ENCODE data around the gene MTERF4. TPM values are rescaled to one million over a fixed set of nuclear protein-coding genes. Genes with fewer than 3 reads are reported as not detected.

The MTERF4 gene
- 13.6 and 15.4 TPM in 2 replicates for total RNA-seq (2014; rRNA removed)
- percentile 60 among the genes with signal in this experiment for Bru-seq, nascent RNA
- BruChase-seq, experiment 1, labeled RNA remaining after a 6-hour chase, result percentile 66 among the genes with signal in this experiment
- percentile 70 among the genes with signal in this experiment for BruChase-seq, experiment 2, labeled RNA remaining after a 2-hour chase
- long read RNA-seq, transcript MTERF4-202 (4 exons, 1,637 nt), result major isoform, 14 of 21 reads
- long read RNA-seq, partial matches to known transcripts, result 1 of 21 reads
- long read RNA-seq, other reads (novel, unspliced or antisense), result 6 of 21 reads

DNA sequence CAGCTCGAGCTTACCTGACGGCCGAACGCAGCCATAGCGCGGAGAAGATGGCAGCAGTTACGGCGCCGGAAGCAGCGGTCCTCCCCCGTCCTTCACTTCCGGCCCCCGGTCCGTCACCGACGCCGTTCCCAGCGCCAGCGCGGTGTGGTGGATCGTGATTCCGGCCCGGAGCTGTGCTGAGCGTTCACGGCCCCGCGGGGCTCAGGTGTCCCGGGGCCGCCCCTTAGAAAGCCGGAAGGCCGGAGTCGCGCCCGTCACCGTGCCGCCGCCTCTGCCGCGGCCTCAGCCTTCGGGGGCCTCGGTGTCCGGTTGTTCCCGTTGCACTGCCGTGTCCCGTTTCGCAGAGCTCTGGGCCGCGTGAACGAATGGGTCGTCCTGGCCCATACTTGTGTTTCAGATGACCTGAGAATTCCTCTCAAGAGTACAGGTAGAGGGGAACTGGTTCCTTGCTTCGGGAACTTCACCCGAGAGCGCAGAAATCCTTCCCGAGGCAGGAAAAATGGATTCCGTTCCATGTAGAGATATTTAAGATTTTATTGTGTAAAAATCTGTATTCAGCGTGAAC, at the start of gene MTERF4:
TSS of gene MTERF4 (minus strand) at position 49 of the 565 bp plus-strand sequence. CDS start at position 35, 14 bp downstream.
- Histone ChIP-seq H3K4me3 (ENCODE audit: low read length) (peak within 1 kb of the TSS; percentile 80), H3K9me2 (replicated peaks; ENCODE audit: low read length) (no peaks in the 10 kb centered on the region), H3K36me3 (ENCODE audit: low read depth, low read length) (no peaks in the 10 kb centered on the region), H3K4me1 (ENCODE audit: insufficient read depth, low read length) (no peaks in the 10 kb centered on the region), H3K9ac (ENCODE audit: low read length) (peak within 1 kb of the TSS; percentile 81), H4K20me1 (ENCODE audit: low read length) (no peaks in the 10 kb centered on the region), H3K9me3 (ENCODE audit: low read length) (no peaks in the 10 kb centered on the region), H3F3A (ENCODE audit: low read length, unreplicated experiment) (no peaks in the 10 kb centered on the region), H3K4me2 (ENCODE audit: low read length) (peak within 1 kb of the TSS; percentile 84), H2AFZ (ENCODE audit: low read length) (peak within 1 kb of the TSS; percentile 77), H3K27ac (ENCODE audit: low read length) (peak within 1 kb of the TSS; percentile 25; the same call in 1 of the 2 replicates), H3K79me2 (ENCODE audit: low read length) (peaks cover 13% of the 10 kb centered on the region), H3K27me3 (ENCODE audit: low read length) (no peaks in the 10 kb centered on the region)
- POLR2A ChIA-PET (ENCODE audit: unreplicated experiment), result no interaction called here
- peak; percentile 98 for ATAC-seq
- DNase-seq, result peak; percentile 68
- BruUV-seq (replicated peaks), result TSS peak; percentile 91
- no peak for TF ChIP-seq CTCF (conservative IDR thresholded peaks at IDR 0.05; ENCODE audit: low read depth, low read length)
- intact Hi-C loops (cut with micrococcal nuclease), result no loop called here
- CTCF ChIA-PET, result no interaction called here

GRCh38 chr2:241150660-241151530, 48.8 kb upstream of the MTERF4 start:
- intact Hi-C loops (cut with micrococcal nuclease), result no loop called here
- Histone ChIP-seq H2AFZ (ENCODE audit: low read length) (peak overlapping the region; percentile 61; the same call in 1 of the 2 replicates), H3K9me2 (replicated peaks; ENCODE audit: low read length) (no peaks in the 10 kb centered on the region), H3K9me3 (ENCODE audit: low read length) (no peaks in the 10 kb centered on the region), H3K4me1 (ENCODE audit: insufficient read depth, low read length) (no peaks in the 10 kb centered on the region), H3K9ac (ENCODE audit: low read length) (peak overlapping the region; percentile 69), H3K79me2 (ENCODE audit: low read length) (peaks cover 9% of the 10 kb centered on the region), H3K27ac (ENCODE audit: low read length) (no peak overlapping the region), H3K27me3 (ENCODE audit: low read length) (no peaks in the 10 kb centered on the region), H4K20me1 (ENCODE audit: low read length) (no peaks in the 10 kb centered on the region), H3K4me3 (ENCODE audit: low read length) (peak overlapping the region; percentile 72), H3F3A (ENCODE audit: low read length, unreplicated experiment) (no peaks in the 10 kb centered on the region), H3K4me2 (ENCODE audit: low read length) (peak overlapping the region; percentile 84), H3K36me3 (ENCODE audit: low read depth, low read length) (no peaks in the 10 kb centered on the region)
- ChIA-PET CTCF (no interaction called here), POLR2A (ENCODE audit: unreplicated experiment) (no interaction called here)
- ATAC-seq, result no peak
- BruUV-seq (replicated peaks), result TSS peak; percentile 28
- no peak for DNase-seq
- TF ChIP-seq CTCF (conservative IDR thresholded peaks at IDR 0.05; ENCODE audit: low read depth, low read length) (no peak), EZH2 (IDR thresholded peaks at IDR 0.05; ENCODE audit: low read length, unreplicated experiment) (no peak), EZH2phosphoT487 (IDR thresholded peaks at IDR 0.05; ENCODE audit: borderline replicate concordance, low read length) (no peak)

Data from PC-3 (cell line).